Loucy (cell line): Measurements from ENCODE around the gene NEMP2.

ENCODE experiments used
- H2AFZ ChIP-seq: fragments of 200-600 bp; sonication (generic); 2 replicates; pipeline ENCODE4 v1.6.0; 2016; ENCODE audit warnings: antibody characterized with exemption, mild to moderate bottlenecking, low read length, moderate library complexity
- H3F3A ChIP-seq: fragments of 200-600 bp; 2 replicates; pipeline ENCODE4 v1.6.0; 2016; ENCODE audit warnings: antibody characterized with exemption, low read depth, mild to moderate bottlenecking
- H3K27me3 ChIP-seq: fragments of 200-600 bp; sonication (generic); 2 replicates; pipeline ENCODE4 v1.6.1; 2014; ENCODE audit warnings: low read length, mild to moderate bottlenecking; ENCODE audit not compliant: insufficient read depth, poor library complexity, severe bottlenecking
- H3K36me3 ChIP-seq: fragments of 200-600 bp; sonication (generic); 2 replicates; pipeline ENCODE4 v1.6.1; 2016; ENCODE audit warnings: low read length; ENCODE audit not compliant: insufficient read depth
- H3K4me1 ChIP-seq: fragments of 200-600 bp; sonication (generic); 2 replicates; pipeline ENCODE4 v1.5.1; 2014; ENCODE audit warnings: low read length, mild to moderate bottlenecking; ENCODE audit not compliant: insufficient read depth, poor library complexity, severe bottlenecking
- H3K4me2 ChIP-seq: fragments of 200-600 bp; sonication (generic); 2 replicates; pipeline ENCODE4 v1.6.0; 2014; ENCODE audit warnings: antibody characterized with exemption, low read length, low read depth, mild to moderate bottlenecking; ENCODE audit not compliant: poor library complexity, severe bottlenecking
- H3K4me3 ChIP-seq: fragments of 200-600 bp; sonication (generic); 2 replicates; pipeline ENCODE4 v1.5.1; 2014; ENCODE audit warnings: low read length, mild to moderate bottlenecking, mixed read lengths; ENCODE audit not compliant: poor library complexity, severe bottlenecking
- H3K79me2 ChIP-seq: fragments of 200-600 bp; sonication (generic); 2 replicates; pipeline ENCODE4 v1.6.1; 2014; ENCODE audit warnings: low read length; ENCODE audit not compliant: insufficient read depth
- H3K9ac ChIP-seq: fragments of 200-600 bp; sonication (generic); 2 replicates; pipeline ENCODE4 v1.6.0; 2014; ENCODE audit warnings: mild to moderate bottlenecking, low read depth, low read length, moderate library complexity; ENCODE audit not compliant: poor library complexity, severe bottlenecking
- H3K9me2 ChIP-seq: fragments of 200-600 bp; sonication (generic); replicated peaks from 2 replicates; pipeline ENCODE4 v1.6.1; 2016; ENCODE audit warnings: low read depth, low read length, mixed read lengths
- H3K9me3 ChIP-seq: fragments of 200-600 bp; sonication (generic); 2 replicates; pipeline ENCODE4 v1.6.1; 2014; ENCODE audit warnings: mild to moderate bottlenecking, antibody characterized with exemption, low read length, low read depth; ENCODE audit not compliant: insufficient read depth
- H4K20me1 ChIP-seq: fragments of 200-600 bp; sonication (generic); 2 replicates; pipeline ENCODE4 v1.6.0; 2014; ENCODE audit warnings: antibody characterized with exemption, low read length, mild to moderate bottlenecking; ENCODE audit not compliant: insufficient read depth, poor library complexity, severe bottlenecking
- EZH2phosphoT487 ChIP-seq: fragments of 200-600 bp; IDR thresholded peaks from 2 replicates; pipeline ENCODE4 v1.6.1; 2018; ENCODE audit warnings: antibody characterized with exemption, mild to moderate bottlenecking, moderate library complexity, borderline replicate concordance
- TF ChIP-seq, protein P1 (sequence below): fragments of 200-600 bp; sonication (generic); conservative IDR thresholded peaks from 2 replicates; pipeline ENCODE4 v1.5.1; 2014; ENCODE audit warnings: mild to moderate bottlenecking, antibody characterized with exemption, low read length

Gene NEMP2

GRCh38 chr2:190490502-190490901 is 44.0 kb downstream of the NEMP2 start:
- Histone ChIP-seq H3K4me2 (no peak overlapping the region), H3K9me3 (peaks cover 2% of the 10 kb centered on the region; the same call in 1 of the 2 replicates), H3K4me1 (no peaks in the 10 kb centered on the region), H3K9me2 (no peaks in the 10 kb centered on the region), H4K20me1 (no peaks in the 10 kb centered on the region), H3F3A (no peaks in the 10 kb centered on the region), H3K36me3 (peaks cover 46% of the 10 kb centered on the region), H3K27me3 (no peaks in the 10 kb centered on the region), H2AFZ (no peak overlapping the region), H3K9ac (no peak overlapping the region), H3K4me3 (no peak overlapping the region), H3K79me2 (no peaks in the 10 kb centered on the region)
- TF ChIP-seq, protein P1, sequence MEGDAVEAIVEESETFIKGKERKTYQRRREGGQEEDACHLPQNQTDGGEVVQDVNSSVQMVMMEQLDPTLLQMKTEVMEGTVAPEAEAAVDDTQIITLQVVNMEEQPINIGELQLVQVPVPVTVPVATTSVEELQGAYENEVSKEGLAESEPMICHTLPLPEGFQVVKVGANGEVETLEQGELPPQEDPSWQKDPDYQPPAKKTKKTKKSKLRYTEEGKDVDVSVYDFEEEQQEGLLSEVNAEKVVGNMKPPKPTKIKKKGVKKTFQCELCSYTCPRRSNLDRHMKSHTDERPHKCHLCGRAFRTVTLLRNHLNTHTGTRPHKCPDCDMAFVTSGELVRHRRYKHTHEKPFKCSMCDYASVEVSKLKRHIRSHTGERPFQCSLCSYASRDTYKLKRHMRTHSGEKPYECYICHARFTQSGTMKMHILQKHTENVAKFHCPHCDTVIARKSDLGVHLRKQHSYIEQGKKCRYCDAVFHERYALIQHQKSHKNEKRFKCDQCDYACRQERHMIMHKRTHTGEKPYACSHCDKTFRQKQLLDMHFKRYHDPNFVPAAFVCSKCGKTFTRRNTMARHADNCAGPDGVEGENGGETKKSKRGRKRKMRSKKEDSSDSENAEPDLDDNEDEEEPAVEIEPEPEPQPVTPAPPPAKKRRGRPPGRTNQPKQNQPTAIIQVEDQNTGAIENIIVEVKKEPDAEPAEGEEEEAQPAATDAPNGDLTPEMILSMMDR, result no peak
- no peak for TF ChIP-seq EZH2phosphoT487

DNA sequence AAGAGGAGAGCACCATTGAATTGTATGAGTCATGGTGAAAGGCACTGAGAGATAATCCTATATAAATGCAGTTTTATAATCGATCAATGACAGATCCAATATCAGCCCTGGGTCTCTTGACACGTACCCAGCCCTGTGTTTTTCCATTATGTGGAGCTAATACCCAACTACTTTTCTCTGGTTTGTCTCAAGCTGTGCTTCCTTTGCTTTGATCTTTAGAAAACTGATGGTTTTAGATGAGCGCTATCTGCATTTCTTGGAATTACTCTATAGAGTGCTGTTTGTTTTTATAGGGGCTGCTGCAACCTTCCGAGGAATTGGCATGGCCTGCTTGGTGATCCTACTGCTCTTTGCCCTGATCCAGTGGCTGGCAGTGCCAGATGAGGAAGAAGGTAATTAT is 45.0 kb downstream of the NEMP2 start:
- no peak for TF ChIP-seq EZH2phosphoT487
- TF ChIP-seq, protein P1, result no peak
- Histone ChIP-seq H3K36me3 (peaks cover 46% of the 10 kb centered on the region), H3K27me3 (no peaks in the 10 kb centered on the region), H3K4me1 (no peaks in the 10 kb centered on the region), H3K4me3 (no peak overlapping the region), H3K9ac (no peak overlapping the region), H3K4me2 (no peak overlapping the region), H2AFZ (no peak overlapping the region), H4K20me1 (no peaks in the 10 kb centered on the region), H3K9me3 (peaks cover 2% of the 10 kb centered on the region; the same call in 1 of the 2 replicates), H3K9me2 (no peaks in the 10 kb centered on the region), H3F3A (no peaks in the 10 kb centered on the region), H3K79me2 (no peaks in the 10 kb centered on the region)

DNA sequence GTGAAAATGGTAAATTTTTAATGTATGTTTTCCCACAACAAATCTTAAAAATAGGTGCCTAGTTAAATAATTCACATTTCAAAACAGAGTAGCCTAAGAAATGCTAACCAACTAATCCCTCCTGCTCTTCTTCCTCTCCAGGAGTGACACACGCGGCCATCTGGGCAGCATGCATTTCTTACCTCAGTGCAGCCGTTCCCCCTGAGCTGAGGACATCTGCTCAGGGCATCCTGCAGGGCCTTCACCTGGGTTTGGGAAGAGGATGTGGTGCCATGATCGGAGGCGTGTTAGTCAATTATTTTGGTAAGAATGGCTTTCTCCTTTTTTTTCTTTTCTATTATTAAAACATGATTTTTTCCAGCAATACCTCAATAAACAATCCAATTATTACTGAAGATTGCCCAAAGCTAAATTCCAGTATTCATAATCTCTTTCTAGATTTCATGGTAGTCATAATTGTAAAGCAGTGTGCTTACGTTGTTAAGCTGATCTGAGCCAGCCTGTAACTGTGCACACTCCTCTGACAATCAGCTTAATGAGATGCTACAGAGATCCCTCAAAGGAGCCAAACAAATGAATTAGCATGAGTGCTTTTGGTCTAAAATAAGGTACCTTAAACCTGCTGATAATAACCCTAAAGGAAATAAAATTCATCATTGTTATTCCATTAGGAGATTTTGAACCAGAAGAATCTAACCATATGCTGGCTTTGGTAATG is 45.8 kb downstream of the NEMP2 start:
- no peaks in the 10 kb centered on the region for H3K9me2 ChIP-seq
- no peak overlapping the region for H3K9ac ChIP-seq
- H3F3A ChIP-seq, result no peaks in the 10 kb centered on the region
- no peaks in the 10 kb centered on the region for H3K79me2 ChIP-seq
- no peaks in the 10 kb centered on the region for H3K4me1 ChIP-seq
- no peaks in the 10 kb centered on the region for H4K20me1 ChIP-seq
- H3K4me2 ChIP-seq, result no peak overlapping the region
- H3K36me3 ChIP-seq, result peaks cover 46% of the 10 kb centered on the region
- H3K9me3 ChIP-seq, result peaks cover 2% of the 10 kb centered on the region; the same call in 1 of the 2 replicates
- no peak for TF ChIP-seq EZH2phosphoT487
- TF ChIP-seq, protein P1, result no peak
- no peak overlapping the region for H3K4me3 ChIP-seq
- H2AFZ ChIP-seq, result no peak overlapping the region
- no peaks in the 10 kb centered on the region for H3K27me3 ChIP-seq
